GM19328 (cell line): ENCODE results near the gene KCND3.

Experiments
- ATAC-seq: cut with Tn5 transposase; IDR thresholded peaks from one replicate; pipeline ENCODE4 v1.9.1; 2021; ENCODE audit warnings: mild to moderate bottlenecking, moderate library complexity; ENCODE audit not compliant: unreplicated experiment

Gene KCND3

GRCh38 chr1:111988743-111989453, 570 bp downstream of the KCND3 start:
- no peak for ATAC-seq

- ATAC-seq = no peak
Measured at GRCh38 chr1:111988377-111988742, 1.1 kb downstream of the KCND3 start.

GRCh38 chr1:111987502-111987901, 2.0 kb downstream of the KCND3 start:
- no peak for ATAC-seq

- no peak for ATAC-seq
Measured at GRCh38 chr1:111983500-111983899, 6.0 kb downstream of the KCND3 start.

- ATAC-seq = no peak
Measured at GRCh38 chr1:111982428-111982827, 7.0 kb downstream of the KCND3 start.

GRCh38 chr1:111981871-111982270, 7.6 kb downstream of the KCND3 start:
- ATAC-seq = no peak

GRCh38 chr1:111981090-111981489, 8.4 kb downstream of the KCND3 start:
- ATAC-seq = no peak

GRCh38 chr1:111980686-111981085, 8.8 kb downstream of the KCND3 start:
- ATAC-seq = no peak

- no peak for ATAC-seq
Measured at GRCh38 chr1:111978695-111979094, 10.8 kb downstream of the KCND3 start.

- no peak for ATAC-seq
Measured at GRCh38 chr1:111977378-111977777, 12.1 kb downstream of the KCND3 start.

- ATAC-seq = no peak
Measured at GRCh38 chr1:111976842-111977241, 12.6 kb downstream of the KCND3 start.

GRCh38 chr1:111976332-111976731, 13.1 kb downstream of the KCND3 start:
- ATAC-seq = no peak

- no peak for ATAC-seq
Measured at GRCh38 chr1:111973150-111973790, 16.2 kb downstream of the KCND3 start.

GRCh38 chr1:111971396-111971795, 18.1 kb downstream of the KCND3 start:
- no peak for ATAC-seq

GRCh38 chr1:111968511-111968910, 21.0 kb downstream of the KCND3 start:
- no peak for ATAC-seq

GRCh38 chr1:111967886-111968285, 21.6 kb downstream of the KCND3 start:
- ATAC-seq = no peak

GRCh38 chr1:111967067-111967690, 22.3 kb downstream of the KCND3 start:
- ATAC-seq = no peak

GRCh38 chr1:111965781-111966443, 23.6 kb downstream of the KCND3 start:
- no peak for ATAC-seq

GRCh38 chr1:111963985-111964738, 25.3 kb downstream of the KCND3 start:
- ATAC-seq = no peak

GRCh38 chr1:111961773-111962565, 27.5 kb downstream of the KCND3 start:
- no peak for ATAC-seq
